ENCODE results near the gene LMO1. TPM values are rescaled to one million over a fixed set of nuclear protein-coding genes. Genes with fewer than 3 reads are reported as not detected.

Gene LMO1
- total and polyA plus RNA-seq, 3 donors from 2014 or later: 1.3 to 1.5 TPM; not detected in 1

DNA sequence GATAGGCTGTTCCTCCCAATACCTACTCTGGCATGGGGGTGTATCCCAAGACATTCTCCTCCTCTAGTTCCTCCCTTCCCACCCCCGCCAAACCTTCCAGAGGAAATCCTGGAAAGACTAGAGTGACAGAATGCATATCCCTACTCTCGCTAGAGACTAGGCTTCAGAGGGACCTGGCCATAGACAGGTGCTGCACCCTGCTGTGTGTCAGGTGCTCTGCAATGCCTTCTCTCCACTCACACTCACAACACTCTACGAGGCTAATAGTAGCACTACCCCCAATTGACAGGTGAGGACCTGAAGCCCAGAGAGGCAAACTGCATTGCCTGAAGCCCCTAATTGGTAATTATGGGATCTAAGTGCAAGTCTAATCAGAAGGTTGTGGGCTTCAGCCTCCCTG lies 46.2 kb upstream of the LMO1 start:
- Histone ChIP-seq H3K36me3 (ENCODE audit: low read depth, missing control alignments) (no peaks in the 10 kb centered on the region), H3K27ac (no peak overlapping the region), H3K27me3 (no peaks in the 10 kb centered on the region), H3K4me3 (no peak overlapping the region), H3K4me1 (no peaks in the 10 kb centered on the region), H3K9me3 (no peaks in the 10 kb centered on the region)
- no peak for DNase-seq
- TF ChIP-seq, protein P1, sequence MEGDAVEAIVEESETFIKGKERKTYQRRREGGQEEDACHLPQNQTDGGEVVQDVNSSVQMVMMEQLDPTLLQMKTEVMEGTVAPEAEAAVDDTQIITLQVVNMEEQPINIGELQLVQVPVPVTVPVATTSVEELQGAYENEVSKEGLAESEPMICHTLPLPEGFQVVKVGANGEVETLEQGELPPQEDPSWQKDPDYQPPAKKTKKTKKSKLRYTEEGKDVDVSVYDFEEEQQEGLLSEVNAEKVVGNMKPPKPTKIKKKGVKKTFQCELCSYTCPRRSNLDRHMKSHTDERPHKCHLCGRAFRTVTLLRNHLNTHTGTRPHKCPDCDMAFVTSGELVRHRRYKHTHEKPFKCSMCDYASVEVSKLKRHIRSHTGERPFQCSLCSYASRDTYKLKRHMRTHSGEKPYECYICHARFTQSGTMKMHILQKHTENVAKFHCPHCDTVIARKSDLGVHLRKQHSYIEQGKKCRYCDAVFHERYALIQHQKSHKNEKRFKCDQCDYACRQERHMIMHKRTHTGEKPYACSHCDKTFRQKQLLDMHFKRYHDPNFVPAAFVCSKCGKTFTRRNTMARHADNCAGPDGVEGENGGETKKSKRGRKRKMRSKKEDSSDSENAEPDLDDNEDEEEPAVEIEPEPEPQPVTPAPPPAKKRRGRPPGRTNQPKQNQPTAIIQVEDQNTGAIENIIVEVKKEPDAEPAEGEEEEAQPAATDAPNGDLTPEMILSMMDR (IDR thresholded peaks at IDR 0.05): no peak
- TF ChIP-seq POLR2A (IDR thresholded peaks at IDR 0.05): no peak
- intact Hi-C loops (cut with DNase I; ENCODE audit: low total_unique reads): no loop called here
- WGBS, 2 donors: 58 to 60% methylated on average over 3 of the region's 3 CpGs

DNA sequence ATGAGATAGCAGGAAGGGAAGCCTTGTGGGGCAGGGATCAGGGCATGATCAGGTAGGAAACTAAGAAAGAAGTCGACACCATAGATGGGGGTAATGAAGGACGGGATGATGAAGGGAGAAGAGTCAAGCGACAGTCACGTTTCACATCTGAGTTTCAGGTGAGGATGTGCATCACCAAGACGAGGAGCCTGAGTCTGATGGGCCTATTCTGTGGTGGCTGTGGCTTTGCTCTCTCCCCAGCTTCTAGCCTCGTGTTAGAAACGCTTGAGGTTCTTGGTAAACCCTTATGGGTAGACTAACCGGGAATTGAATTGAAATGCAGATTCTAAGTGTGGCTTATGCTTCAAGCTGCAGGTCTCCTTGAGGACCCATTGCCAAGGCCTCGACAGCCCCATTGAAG lies 45.6 kb upstream of the LMO1 start:
- Histone ChIP-seq H3K27me3 (no peaks in the 10 kb centered on the region), H3K4me1 (no peaks in the 10 kb centered on the region), H3K27ac (no peak overlapping the region), H3K9me3 (no peaks in the 10 kb centered on the region), H3K4me3 (no peak overlapping the region), H3K36me3 (ENCODE audit: low read depth, missing control alignments) (no peaks in the 10 kb centered on the region)
- intact Hi-C loops (cut with DNase I; ENCODE audit: low total_unique reads): no loop called here
- WGBS, 2 donors: 92% methylated on average over 9 of the region's 9 CpGs
- TF ChIP-seq, protein P1 (IDR thresholded peaks at IDR 0.05): no peak
- TF ChIP-seq POLR2A (IDR thresholded peaks at IDR 0.05): no peak
- no peak for DNase-seq

DNA sequence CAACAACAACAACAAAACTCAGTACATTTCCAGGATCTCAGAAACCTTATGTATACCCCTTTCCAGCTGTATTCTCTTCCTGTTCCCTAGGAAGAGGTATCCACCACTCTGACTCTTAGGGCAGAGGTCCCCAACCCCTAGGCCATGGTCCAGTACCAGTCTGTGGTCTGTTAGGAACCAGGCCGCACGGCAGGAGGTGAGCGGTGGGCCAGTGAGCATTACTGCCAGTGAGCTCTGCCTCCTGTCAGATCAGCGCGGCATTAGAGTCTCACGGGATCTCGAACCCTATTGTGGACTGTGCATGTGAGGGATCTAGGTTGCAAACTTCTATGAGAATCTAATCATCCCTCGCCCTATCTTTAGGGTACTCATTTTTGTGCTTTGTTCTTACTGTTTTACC lies 43.9 kb upstream of the LMO1 start:
- Histone ChIP-seq H3K9me3 (no peaks in the 10 kb centered on the region), H3K4me3 (no peak overlapping the region), H3K27me3 (no peaks in the 10 kb centered on the region), H3K4me1 (no peaks in the 10 kb centered on the region), H3K27ac (no peak overlapping the region), H3K36me3 (ENCODE audit: low read depth, missing control alignments) (no peaks in the 10 kb centered on the region)
- no peak for TF ChIP-seq POLR2A (IDR thresholded peaks at IDR 0.05)
- TF ChIP-seq, protein P1 (IDR thresholded peaks at IDR 0.05): no peak
- 84 to 91% methylated on average over 8 of the region's 8 CpGs for WGBS, 2 donors
- DNase-seq: no peak
- intact Hi-C loops (cut with DNase I; ENCODE audit: low total_unique reads): no loop called here

DNA sequence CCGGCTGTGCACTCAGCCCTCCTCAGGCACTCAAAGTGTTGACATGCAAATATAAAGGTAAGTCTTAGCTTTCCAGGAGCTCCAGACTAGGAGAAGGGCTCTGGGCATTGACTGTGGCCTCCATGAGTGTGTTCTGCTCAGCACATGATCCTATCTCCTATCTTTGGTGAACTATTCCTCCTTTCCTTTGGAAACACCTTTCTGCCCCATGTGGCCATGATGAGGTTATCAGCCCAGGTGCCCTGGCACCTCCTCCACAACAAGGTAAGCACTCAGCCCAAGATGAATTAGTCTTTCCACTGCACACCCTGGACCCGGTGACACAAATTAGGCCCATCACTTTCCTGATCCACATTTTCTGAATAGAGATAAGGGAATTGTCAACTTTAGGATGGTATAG lies 37.9 kb upstream of the LMO1 start:
- Histone ChIP-seq H3K9me3 (no peaks in the 10 kb centered on the region), H3K36me3 (ENCODE audit: low read depth, missing control alignments) (no peaks in the 10 kb centered on the region), H3K27me3 (no peaks in the 10 kb centered on the region), H3K4me3 (no peak overlapping the region), H3K4me1 (no peaks in the 10 kb centered on the region), H3K27ac (no peak overlapping the region)
- WGBS, 2 donors: 88 to 95% methylated on average over 2 of the region's 2 CpGs
- no peak for DNase-seq
- TF ChIP-seq, protein P1 (IDR thresholded peaks at IDR 0.05): no peak
- TF ChIP-seq POLR2A (IDR thresholded peaks at IDR 0.05): no peak
- intact Hi-C loops (cut with DNase I; ENCODE audit: low total_unique reads): no loop called here

All from testis (tissue), 3 donors.